Mesothelial cell of epicardium (in vitro differentiated cells): Measurements from ENCODE around the gene CD300A. TPM values are rescaled to one million over a fixed set of nuclear protein-coding genes. Genes with fewer than 3 reads are reported as not detected.
A peak's percentile ranks its signal among the peaks of the same experiment; 100 is the strongest.

Experiments used
- DNase-seq, 2 experiments: peaks; one replicate each; pipeline ENCODE4 v3.0.0; 2021; ENCODE audit warnings: low spot score in 2 of 2; ENCODE audit not compliant: unreplicated experiment in 2 of 2
- H3K27ac Mint-ChIP-seq: 2 replicates; pipeline ENCODE4 v1.8.0; 2021; ENCODE audit warnings: mixed read lengths
- H3K27me3 Mint-ChIP-seq: 2 replicates; pipeline ENCODE4 v1.8.0; 2021; ENCODE audit warnings: low read depth, mixed read lengths
- H3K36me3 Mint-ChIP-seq: 2 replicates; pipeline ENCODE4 v1.8.0; 2021; ENCODE audit warnings: mixed read lengths
- H3K4me1 Mint-ChIP-seq: 2 replicates; pipeline ENCODE4 v1.8.0; 2021; ENCODE audit warnings: mixed read lengths
- H3K4me3 Mint-ChIP-seq: 2 replicates; pipeline ENCODE4 v1.8.0; 2021; ENCODE audit warnings: mild to moderate bottlenecking, moderate library complexity, mixed read lengths
- H3K9me3 Mint-ChIP-seq: 2 replicates; pipeline ENCODE4 v1.8.0; 2021; ENCODE audit warnings: mixed read lengths
- total RNA-seq: library from RNA; stranded (reverse); gene quantifications from 3 replicates; pipeline ENCODE4 v1.2.1, GENCODE V29; 2021
- TF ChIP-seq, protein P1 (sequence below): fragments of 200-600 bp; sonication (generic); IDR thresholded peaks from one replicate; pipeline ENCODE4 v1.5.0; 2021; ENCODE audit warnings: antibody characterized with exemption; ENCODE audit not compliant: unreplicated experiment

CD300A gene
- total RNA-seq, 1 donor from 2014 or later, result not detected

DNA sequence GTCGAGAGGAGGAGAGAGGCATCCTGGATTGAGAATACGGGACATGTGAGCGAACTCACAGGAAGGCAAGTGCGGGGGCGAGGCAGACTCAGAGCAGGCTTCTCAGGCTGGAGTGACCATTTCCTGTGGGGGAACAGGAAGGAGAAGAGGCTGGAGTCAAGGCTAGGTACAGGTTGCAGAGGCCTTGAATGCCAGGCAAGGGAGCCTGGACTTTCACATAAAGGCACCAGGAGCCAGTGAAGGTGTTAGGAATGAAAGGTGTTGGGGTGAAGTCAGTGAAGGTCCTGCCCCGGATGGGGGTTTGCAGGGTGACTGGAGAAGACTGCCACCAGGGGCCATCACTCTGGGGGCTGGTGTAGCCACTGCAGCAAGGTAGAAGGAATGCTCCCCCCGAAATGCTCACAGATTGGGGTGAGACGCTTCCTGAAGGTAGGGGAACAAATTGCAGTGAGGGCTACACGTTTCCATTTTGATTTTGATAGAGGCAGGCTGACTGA, 39.8 kb upstream of the CD300A start:
- Mint-ChIP-seq H3K27me3 (peaks cover 7% of the 10 kb centered on the region), H3K36me3 (no peaks in the 10 kb centered on the region), H3K9me3 (peaks cover 4% of the 10 kb centered on the region), H3K4me3 (no peak overlapping the region), H3K4me1 (peaks cover 31% of the 10 kb centered on the region), H3K27ac (peak overlapping the region; percentile 54)
- TF ChIP-seq, protein P1, sequence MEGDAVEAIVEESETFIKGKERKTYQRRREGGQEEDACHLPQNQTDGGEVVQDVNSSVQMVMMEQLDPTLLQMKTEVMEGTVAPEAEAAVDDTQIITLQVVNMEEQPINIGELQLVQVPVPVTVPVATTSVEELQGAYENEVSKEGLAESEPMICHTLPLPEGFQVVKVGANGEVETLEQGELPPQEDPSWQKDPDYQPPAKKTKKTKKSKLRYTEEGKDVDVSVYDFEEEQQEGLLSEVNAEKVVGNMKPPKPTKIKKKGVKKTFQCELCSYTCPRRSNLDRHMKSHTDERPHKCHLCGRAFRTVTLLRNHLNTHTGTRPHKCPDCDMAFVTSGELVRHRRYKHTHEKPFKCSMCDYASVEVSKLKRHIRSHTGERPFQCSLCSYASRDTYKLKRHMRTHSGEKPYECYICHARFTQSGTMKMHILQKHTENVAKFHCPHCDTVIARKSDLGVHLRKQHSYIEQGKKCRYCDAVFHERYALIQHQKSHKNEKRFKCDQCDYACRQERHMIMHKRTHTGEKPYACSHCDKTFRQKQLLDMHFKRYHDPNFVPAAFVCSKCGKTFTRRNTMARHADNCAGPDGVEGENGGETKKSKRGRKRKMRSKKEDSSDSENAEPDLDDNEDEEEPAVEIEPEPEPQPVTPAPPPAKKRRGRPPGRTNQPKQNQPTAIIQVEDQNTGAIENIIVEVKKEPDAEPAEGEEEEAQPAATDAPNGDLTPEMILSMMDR, result no peak
- DNase-seq, result no peak

- Mint-ChIP-seq H3K27me3 (peaks cover 7% of the 10 kb centered on the region), H3K27ac (no peak overlapping the region)
- TF ChIP-seq, protein P1, result no peak
These were observed 39.2 kb upstream of the CD300A start for GRCh38 chr17:74427048-74427762.

GRCh38 chr17:74427763-74428153, 38.7 kb upstream of the CD300A start:
- DNase-seq, result no peak
- H3K9me3 Mint-ChIP-seq, result no peaks in the 10 kb centered on the region
- peaks cover 34% of the 10 kb centered on the region for H3K4me1 Mint-ChIP-seq
- H3K27ac Mint-ChIP-seq, result no peak overlapping the region
- TF ChIP-seq, protein P1, result no peak
- no peaks in the 10 kb centered on the region for H3K36me3 Mint-ChIP-seq
- no peak overlapping the region for H3K4me3 Mint-ChIP-seq
- peaks cover 4% of the 10 kb centered on the region for H3K27me3 Mint-ChIP-seq

More at GRCh38 chr17:74427048-74427762, 39.2 kb upstream of the CD300A start:
- no peaks in the 10 kb centered on the region for H3K36me3 Mint-ChIP-seq
- peaks cover 4% of the 10 kb centered on the region for H3K9me3 Mint-ChIP-seq
- DNase-seq, result no peak
- peaks cover 34% of the 10 kb centered on the region for H3K4me1 Mint-ChIP-seq
- H3K4me3 Mint-ChIP-seq, result no peak overlapping the region

DNA sequence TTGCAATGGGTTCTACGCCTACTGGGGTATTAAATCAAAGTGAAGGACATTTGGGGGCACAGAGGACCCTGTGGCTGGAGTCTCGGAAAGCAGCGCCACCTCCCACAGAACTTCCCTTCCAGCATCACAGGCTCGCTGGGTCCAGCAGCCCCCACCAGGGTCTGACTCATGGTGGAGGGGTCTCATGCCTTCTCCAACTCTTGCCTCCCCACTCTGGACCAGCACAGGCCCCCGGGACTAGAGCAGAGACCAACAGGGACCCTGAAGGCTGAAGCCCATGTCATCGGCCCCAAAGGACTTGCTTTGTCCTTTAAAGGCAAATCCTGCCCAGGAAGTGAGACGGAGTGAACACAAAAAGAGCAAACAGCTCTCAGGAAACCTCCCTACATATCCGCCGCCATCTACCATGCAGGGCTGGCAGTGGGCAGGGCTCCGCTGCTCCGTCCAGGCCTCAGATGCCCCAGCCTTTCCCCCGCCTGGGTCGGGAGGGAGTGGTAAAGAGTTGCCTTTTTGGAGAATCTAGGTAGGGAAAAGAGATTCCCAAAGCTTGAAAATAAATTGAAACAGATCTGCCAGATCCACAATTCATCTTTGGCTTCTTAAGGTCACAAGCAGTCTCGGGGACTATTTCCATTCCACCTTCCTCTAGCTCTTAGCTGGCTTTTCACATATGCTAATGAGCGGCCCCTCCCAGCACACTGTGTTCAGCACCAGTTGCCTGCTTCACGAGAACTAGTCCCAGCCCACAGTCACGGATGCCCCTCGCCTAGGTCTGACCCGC, 36.6 kb upstream of the CD300A start:
- Mint-ChIP-seq H3K9me3 (no peaks in the 10 kb centered on the region), H3K36me3 (no peaks in the 10 kb centered on the region), H3K4me3 (peak overlapping the region; percentile 80), H3K27me3 (peaks cover 4% of the 10 kb centered on the region), H3K4me1 (peaks cover 45% of the 10 kb centered on the region), H3K27ac (peak overlapping the region; percentile 92)
- TF ChIP-seq, protein P1, result no peak
- no peak for DNase-seq

- Mint-ChIP-seq H3K27me3 (peaks cover 4% of the 10 kb centered on the region), H3K36me3 (no peaks in the 10 kb centered on the region), H3K4me3 (peak overlapping the region; percentile 80), H3K9me3 (no peaks in the 10 kb centered on the region), H3K4me1 (peaks cover 45% of the 10 kb centered on the region), H3K27ac (peak overlapping the region; percentile 92)
- no peak for DNase-seq
- TF ChIP-seq, protein P1, result no peak
These were observed 36.1 kb upstream of the CD300A start for GRCh38 chr17:74430385-74430705.
